ENCODE measurements around the gene AGMO.

DNA sequence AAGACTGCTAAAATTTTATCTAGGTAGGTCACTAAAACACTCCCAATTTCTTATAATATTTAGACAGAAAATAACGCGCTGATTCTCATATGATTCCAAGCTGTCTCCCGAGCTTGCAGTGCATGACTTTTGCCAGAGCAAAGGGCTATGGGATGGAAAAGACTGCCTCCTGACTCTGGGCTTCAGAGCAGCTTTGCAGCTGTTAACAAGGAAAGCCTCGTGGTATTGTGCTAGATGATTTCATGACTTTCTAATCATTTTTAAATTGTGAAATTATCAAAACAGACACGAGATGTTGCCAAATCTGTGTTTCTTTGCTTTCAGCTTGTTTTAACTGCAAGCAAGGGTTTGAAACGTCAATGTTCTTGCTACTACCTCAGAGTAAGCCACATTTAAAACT lies 238.3 kb downstream of the AGMO start:
- TF ChIP-seq EZH2 (IDR thresholded peaks at IDR 0.05; ENCODE audit: low read length, unreplicated experiment): no peak
- TF ChIP-seq, protein P1, sequence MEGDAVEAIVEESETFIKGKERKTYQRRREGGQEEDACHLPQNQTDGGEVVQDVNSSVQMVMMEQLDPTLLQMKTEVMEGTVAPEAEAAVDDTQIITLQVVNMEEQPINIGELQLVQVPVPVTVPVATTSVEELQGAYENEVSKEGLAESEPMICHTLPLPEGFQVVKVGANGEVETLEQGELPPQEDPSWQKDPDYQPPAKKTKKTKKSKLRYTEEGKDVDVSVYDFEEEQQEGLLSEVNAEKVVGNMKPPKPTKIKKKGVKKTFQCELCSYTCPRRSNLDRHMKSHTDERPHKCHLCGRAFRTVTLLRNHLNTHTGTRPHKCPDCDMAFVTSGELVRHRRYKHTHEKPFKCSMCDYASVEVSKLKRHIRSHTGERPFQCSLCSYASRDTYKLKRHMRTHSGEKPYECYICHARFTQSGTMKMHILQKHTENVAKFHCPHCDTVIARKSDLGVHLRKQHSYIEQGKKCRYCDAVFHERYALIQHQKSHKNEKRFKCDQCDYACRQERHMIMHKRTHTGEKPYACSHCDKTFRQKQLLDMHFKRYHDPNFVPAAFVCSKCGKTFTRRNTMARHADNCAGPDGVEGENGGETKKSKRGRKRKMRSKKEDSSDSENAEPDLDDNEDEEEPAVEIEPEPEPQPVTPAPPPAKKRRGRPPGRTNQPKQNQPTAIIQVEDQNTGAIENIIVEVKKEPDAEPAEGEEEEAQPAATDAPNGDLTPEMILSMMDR (conservative IDR thresholded peaks at IDR 0.05; ENCODE audit: low read depth, low read length): no peak

All from PC-3 (cell line).